ENCODE data around the gene LZTR1.
"Not testable (repeated sequence)": the region's sequence is repeated elsewhere in the genome, so short reads cannot be mapped to it uniquely, and the experiment has no call there.

The LZTR1 gene

GRCh38 chr22:20981787-20982562, at the start of gene LZTR1:
TSS of gene LZTR1 (plus strand) at chr22:20982297. CDS start at chr22:20982372, 75 bp downstream.
- peak; percentile 64 to 76 for DNase-seq

DNA sequence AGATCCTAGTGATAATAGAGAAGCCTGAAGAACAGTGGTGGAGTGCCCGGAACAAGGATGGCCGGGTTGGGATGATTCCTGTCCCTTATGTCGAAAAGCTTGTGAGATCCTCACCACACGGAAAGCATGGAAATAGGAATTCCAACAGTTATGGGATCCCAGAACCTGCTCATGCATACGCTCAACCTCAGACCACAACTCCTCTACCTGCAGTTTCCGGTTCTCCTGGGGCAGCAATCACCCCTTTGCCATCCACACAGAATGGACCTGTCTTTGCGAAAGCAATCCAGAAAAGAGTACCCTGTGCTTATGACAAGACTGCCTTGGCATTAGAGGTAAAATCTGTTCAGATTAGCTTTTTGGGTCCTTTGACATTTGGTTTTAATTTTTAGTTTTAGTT, 48.2 kb upstream of the LZTR1 start:
- DNase-seq, result no peak

GRCh38 chr22:20935049-20935448, 47.0 kb upstream of the LZTR1 start:
- DNase-seq, result not testable (repeated sequence)

GRCh38 chr22:20935780-20936539, 46.1 kb upstream of the LZTR1 start:
- DNase-seq, result not testable (repeated sequence)

DNA sequence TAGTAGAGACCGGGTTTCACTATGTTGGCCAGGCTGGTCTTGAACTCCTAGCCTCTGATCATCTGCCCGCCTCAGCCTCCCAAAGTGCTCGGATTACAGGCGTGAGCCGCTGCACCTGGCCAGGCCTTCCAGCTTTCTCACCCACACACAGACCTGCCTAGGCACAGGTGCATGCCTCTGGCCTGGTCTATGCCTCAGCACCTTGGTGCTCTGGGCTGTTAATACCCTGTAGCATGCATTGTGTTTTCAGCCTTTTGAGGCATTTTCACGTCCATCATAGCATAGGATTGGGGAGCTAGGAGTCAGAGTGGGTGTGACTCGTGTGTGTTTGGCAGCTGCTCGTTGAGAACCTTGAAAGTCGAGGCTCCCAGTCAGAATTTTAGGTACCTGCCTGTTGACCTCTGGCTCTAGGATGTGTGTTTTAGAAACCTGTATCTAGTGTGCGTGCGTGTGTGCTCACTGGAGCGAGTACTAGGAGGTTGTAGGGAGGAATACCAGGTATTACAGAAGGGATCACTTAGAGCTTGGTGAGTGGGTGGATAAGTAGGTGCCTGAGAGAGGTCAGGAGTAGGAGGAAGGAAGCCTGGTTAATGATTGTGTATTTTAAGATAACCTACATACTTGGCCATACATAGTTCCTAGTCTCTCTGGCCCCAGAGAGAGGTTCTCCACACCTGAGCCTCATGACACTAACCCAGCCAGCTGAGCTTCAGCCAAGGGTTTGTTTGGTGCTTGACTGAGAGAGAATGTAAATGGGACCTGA, 44.9 kb upstream of the LZTR1 start:
- no peak for DNase-seq

DNA sequence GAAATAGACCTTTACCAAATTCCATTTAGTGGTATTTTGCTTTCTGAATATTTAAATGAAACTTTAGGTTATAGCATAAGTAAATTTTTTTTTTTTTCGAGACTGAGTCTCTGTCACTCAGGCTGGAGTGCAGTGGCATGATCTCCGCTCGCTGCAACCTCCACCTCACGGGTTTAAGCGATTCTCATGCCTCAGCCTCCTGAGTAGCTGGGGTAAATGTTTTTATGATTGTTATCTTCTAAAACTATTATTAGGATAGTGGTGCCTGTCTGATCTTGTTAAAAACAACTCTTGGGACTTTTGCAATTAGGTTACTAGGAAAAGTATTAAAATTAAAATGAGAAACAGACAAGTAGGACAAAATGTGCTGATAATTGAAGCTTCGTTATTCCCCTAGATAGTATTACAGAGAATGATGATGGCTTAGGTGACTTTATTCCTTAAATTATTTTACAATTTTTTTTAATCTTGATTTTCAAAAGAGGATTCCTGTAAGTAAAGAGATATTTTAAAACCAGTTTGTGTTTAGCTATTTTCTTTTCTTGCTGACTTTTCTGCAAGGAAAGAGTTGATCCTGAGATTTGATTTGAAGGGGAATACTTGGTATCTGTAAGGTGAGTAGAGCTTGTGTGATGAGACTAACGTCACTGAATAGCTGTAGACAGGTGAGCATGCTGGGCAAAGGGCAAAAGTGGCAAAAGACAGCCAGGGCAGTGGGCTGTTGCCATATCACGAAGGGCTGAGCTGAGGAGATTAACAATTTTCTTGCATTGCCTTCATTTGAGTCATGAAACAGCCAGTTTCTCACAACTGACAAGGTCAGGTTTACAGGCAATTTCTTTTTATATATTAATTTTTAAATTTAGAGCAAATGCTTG, 44.1 kb upstream of the LZTR1 start:
- DNase-seq, result no peak

GRCh38 chr22:20939457-20940185, 42.5 kb upstream of the LZTR1 start:
- DNase-seq, result not testable (repeated sequence)

DNA sequence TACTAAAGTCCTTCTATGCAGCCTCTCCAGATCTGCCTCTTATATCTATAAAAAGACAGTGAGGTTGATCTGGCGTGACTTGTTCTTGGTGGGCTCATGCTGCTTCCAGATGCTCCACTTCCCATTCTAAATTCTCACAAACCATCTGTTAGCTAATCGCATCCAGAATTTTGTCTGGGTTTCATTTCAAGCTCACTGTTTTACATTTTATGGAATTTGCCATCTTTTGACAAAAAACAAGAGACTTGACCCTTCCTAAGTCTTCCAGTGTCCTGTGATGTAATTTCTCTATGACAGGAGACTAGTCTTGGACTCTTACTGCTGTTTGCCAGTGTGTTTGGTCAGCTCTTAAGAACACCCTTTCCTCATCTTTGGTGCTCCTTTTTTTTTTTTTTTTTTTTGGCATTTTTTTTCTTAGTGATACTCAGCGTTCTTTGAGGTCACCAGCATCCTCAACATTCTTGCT, 41.9 kb upstream of the LZTR1 start:
- DNase-seq, result no peak

DNA sequence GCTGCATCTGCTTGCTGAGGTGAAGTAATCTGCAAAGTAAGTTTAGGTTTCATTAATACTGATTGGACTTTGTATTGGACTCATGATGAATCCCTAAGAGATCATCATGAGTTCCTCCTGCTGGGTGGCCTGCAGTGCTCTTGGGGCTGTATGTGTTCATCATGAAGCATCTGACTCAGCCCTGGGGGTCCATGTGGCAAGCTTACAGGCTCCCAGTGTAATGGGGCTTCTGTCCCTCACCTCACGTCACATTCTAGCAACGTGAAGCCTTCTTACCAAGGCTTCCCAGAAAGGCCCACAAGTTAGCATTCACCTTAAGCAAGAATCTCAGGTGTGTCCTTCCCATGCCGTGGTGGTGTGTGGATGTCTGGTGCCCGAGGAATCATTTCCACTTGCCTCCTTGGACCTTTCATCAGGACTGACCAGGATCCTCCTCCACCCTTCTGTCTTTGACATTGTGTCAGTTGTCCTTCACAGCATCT, 41.2 kb upstream of the LZTR1 start:
- DNase-seq, result no peak

DNA sequence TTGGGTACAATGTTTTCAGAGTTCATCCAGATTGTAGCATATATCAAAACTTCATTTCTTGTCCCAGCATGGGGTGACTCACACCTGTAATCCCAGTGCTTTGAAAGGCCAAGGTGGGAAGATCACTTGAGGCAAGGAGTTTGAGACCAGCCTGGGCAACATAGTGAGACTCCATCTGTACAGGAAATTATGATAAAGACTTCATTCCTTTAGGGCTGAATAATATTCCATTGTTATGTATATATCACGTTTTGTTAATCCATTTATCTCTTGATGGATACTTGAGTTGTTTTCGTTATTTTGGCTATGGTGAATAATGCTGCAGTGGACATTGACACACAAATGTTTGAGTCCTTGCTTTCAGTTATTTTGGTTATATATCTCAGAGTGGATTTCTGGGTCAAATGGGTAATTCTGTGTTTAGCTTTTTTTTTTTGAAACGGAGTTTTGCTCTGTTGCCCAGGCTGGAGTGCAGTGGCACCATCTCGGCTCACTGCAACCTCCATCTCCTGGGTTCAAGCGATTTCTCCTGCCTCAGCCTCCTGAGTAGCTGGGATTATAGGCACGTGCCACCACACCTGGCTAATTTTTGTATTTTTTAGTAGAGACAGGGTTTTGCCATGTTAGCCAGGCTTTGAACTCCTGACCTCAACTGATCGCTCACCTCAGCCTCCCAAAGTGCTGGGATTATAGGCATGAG, 39.7 kb upstream of the LZTR1 start:
- DNase-seq, result not testable (repeated sequence)

DNA sequence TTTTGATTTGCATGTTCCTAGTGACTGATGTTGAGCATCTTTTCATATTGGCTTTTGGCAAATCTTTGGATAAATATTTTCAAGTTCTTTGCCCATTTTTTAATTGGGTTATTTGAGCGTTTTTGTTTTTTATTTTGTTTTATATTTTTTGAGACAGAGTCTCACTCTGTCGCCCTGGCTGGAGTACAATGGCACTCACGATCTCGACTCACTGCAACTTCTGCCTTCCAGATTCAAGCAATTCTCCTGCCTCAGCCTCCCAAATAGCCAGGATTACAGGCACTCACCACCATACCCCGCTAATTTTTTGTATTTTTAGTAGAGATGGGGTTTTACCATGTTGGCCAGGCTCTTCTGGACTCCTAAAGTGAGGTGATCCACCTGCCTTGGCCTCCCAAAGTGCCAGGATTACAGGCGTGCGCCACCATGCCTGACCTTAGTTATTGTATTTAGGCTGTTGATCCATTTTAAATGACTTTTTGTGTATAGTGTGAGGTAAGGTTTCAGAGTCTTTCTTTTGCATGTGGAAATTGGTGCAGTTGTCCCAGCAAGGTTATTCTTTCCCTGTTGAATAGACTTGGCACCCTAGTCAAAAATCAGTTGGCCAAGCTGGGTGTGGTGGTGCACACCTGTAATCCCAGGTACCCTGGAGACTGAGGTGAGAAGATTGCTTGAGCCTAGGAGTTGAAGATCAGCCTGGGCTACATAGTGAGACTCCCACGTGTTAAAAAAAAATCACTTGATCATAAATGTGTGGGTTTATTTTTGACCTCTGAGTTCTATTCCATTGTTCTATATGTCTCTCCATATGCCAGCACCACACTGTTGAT, 38.8 kb upstream of the LZTR1 start:
- no peak for DNase-seq

- DNase-seq, result no peak
Measured at GRCh38 chr22:20944042-20944441, 38.1 kb upstream of the LZTR1 start.

- no peak for DNase-seq
Measured at GRCh38 chr22:20945578-20945934, 36.5 kb upstream of the LZTR1 start.

DNA sequence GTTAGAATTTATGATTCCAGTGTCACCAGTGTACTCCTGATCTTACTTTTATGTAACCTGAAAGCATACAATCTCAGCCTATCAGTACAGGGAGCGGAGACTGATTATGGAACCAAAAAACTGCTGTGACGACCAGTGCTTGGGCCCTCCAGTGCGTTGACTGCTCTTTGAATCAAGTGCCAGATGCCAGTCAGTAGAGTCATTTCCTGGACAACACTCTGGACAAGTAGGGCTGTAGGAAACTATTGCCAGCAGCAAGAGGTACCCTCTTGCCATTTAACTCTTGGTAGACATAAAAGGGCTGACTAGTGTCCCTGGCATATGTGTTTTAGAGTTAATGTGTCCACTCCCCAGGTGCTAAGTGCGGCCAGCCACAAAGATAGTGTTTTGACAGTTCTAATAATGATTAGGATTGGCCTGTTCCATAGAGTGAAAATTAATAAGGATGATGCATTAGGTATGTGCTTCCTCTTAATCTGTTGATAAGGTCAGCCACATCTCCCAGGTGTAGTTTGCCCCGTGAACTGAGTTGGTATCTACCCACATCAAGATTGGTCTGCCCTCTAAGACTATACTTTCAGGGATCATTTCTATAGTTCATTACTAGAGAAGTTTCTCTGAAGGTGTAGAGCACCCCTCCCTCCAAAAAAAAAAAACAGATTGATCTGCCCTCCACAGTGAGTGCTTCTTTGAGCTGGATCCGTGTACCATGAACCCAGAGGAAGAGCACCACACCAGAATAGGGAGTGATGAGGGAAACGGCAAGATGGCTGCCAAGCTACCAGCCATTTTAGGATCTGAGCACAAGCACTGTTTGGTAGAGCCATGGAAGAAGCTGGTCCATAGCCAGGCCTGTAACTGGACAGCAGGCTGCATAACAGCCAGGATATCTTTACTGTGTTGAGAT, 35.8 kb upstream of the LZTR1 start:
- DNase-seq, result no peak

DNA sequence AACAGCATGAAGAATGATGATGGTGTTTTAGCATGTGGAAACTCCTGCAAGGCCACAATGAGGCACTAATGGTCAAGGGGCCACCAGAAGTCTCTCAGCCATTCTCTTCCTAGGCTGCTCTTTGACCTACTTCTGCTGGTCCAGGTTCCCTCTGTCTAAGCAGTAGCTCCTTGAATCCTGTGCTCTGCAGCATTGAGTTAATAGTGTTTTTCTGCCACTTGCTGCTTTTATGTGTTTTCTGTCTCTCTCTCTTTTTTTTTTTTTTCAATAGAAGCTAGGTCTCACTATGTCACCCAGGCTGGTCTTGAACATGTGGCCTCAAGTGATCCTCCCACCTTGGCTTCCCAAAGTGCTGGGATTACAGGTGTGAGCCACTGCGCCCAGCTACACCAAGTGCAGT, 35.1 kb upstream of the LZTR1 start:
- DNase-seq, result no peak

DNA sequence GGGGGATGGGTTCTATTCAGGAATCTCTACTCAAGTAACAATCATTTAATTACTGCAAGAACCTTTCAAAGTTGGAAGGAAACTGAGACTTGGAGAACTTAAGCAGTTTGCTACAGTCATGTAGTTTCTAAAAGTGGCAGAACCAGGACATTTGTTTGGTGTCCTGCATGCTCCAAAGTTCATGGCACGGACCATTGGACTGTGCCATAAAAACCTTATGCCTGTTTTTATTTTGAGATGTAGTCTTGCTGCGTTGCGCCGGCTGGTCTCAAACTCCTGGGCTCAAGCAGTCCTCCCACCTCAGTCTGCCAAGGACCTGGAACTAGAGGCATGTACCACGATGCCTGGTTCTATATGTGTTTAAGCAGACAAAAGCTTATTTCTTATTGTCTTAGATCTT, 33.6 kb upstream of the LZTR1 start:
- DNase-seq, result no peak

DNA sequence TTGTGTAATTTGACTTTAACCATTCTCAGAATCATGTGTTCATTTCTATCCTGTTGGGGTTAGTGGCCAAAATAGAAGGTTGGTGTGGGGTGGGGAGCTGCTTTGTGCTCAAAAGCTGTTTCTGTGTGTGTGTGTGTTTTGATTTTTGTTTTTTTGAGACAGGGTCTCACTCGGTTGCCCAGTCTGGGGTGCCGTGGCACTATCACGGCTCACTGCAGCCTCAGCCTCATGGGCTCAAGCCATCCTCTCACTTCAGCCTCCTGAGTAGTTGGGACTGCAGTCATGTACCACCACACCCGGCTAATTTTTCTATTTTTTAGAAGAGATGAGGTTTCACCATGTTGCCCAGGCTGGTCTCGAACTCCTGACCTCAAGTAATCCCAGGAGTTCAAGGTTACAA, 33.1 kb upstream of the LZTR1 start:
- DNase-seq, result no peak

DNA sequence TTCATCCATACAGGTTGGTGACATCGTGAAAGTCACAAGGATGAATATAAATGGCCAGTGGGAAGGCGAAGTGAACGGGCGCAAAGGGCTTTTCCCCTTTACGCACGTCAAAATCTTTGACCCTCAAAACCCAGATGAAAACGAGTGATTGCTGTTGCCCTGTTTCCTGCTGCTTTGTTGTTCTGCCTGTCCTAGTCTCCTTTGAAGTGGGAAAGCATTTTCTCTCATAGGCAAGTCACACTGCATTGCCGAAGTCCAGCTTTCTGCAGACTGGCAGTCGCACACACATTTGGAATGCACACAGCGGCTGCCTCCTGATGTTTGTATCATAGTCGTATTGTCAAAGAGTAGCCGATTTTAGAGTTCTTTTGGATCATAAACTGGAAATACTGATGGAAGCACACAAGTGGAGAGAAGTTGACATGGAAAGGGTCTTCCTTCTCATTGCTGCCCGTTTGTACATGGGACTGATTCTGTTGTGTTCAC, 32.4 kb upstream of the LZTR1 start:
- no peak for DNase-seq
